GM21619 (cell line): ENCODE results near the gene ABCG1.

Source experiments
- ATAC-seq: cut with Tn5 transposase; IDR thresholded peaks from one replicate; pipeline ENCODE4 v1.9.1; 2021; ENCODE audit not compliant: unreplicated experiment

The ABCG1 gene

DNA sequence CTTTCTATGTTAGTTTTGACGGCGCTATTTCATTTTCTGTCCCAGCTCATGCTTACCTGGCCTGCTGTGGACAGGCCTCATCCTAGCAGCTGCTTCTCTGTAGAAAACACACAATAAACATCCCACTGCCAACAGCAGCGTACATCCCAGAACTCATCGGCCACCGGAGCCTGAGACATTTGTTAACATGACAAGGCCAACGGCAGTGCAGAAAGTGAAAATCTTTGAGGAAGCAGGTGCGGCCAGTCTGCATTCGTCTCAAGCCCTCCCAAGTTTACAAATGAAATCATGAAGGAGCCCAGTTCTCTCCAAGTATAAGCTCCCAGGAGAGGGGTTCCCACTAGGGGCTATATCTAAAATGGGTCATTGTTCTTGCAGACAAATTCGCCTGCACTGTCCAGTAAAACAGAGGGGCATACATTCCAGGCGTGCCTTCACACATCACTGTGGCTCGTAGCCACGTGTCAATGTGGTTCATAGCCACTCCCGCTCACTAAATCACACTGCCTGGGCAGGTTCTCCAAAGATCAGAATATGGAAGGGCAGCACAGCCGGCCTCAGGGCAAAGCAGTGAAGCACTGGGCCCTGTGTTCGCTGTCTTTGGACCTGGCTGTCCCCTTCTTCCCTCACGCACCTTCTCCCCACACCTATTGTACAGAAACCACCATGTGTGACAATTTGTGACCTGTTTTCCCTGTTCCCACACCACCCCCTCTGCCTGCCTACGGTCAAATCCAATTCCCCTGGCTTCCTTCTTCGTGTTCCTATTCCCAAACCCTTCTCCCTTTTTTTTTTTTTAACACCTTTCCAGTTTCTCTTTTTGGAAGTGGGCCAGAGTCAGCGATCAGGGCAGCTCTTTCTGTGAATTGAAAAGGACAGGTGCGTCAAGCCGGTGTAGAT lies 27.0 kb upstream of the ABCG1 start:
- no peak for ATAC-seq

DNA sequence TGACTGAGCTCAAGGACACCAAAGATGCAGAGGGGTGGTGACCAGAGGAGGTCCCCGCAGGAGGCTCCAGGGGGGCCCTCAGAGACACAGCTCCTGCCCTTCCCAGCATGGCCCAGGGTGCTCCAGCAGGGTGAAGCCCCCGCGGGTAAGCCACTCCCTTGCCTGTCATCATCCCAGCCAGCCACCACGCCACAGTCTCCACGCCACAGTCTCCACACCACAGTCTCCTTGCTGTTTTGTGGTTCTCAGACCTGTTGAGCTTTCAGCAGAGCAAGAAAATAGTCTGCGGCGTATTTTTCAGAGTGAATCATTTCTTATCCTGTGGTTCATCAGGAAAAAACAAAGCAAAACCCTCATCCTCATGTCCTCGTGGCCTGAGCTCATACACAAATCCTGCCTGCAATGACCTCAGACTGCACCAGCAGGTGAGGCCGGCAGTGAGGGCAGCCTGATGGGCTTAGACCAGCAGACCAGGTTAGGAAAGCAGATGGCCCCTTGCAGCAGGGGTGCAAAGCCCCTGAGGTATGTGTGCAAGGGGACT lies 25.7 kb upstream of the ABCG1 start:
- no peak for ATAC-seq

DNA sequence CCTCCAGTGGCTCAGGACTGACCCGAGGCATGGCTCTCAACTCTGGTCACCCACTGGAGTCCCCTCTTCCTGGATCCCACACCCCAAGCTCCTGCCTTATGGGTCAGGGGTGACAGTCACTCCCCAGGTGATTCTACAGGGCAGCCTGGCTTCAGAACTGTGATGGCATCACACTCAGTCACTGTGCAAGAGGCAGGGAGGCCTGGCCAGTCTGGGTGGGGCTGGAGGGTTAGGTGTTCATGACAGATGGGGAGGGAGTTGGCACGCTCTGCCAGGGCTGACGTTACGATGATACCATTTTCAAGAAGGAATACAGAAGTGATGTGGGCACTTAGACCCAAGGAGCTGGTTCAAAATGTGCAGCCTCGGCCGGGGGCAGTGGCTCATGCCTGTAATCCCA lies 25.2 kb upstream of the ABCG1 start:
- no peak for ATAC-seq

DNA sequence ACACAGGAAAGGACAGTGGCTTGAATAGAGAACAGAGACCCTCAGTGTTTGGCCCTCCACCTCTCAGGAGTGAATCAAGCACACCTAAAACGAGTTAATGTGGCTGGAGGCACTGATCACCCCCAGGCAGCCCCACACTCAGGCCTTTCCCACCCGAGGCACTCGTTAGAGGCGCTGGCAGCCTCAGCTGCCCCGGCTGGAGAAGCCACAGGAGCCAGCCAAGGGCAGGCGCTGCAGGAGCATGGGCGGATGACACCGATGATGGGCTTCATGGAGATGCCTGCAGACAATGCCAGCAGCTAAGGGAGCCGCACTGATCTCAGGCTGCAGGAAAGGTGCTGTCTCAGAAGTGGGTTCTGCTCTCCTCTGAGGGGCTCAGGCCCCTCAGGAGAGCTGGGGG lies 24.1 kb upstream of the ABCG1 start:
- no peak for ATAC-seq

GRCh38 chr21:42195378-42196031 lies 23.4 kb upstream of the ABCG1 start:
- no peak for ATAC-seq

- no peak for ATAC-seq
These were observed 19.7 kb upstream of the ABCG1 start for GRCh38 chr21:42198929-42199867.

DNA sequence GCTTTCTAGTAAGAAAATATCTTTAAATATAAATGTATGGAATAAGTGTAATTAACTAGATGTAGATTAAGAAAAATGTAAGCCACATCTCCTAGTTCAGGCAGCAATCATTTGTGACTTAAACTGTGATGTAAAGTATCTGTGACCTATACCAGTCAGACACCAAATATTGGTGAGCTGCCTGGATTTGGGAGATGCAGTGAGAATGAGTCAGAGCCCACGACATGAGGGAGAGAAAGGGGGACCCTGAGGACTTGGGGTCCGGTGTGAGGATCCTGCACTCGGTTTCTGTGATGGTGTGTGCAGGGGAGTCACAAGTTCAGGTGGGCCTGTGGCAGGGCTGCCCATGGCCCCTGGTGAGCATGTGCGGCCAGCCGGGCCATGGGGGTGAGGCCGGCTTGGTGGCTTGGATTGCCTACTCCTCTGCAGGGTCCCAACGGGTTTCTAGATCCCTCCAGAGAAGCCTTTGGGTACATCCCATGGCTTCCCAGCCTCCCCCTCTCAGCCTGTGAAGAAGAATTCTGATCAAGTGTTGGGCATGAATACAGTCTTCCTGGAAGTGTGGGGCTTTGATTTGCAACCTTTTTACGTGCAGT lies 19.0 kb upstream of the ABCG1 start:
- ATAC-seq, result no peak

GRCh38 chr21:42200906-42201614 lies 17.9 kb upstream of the ABCG1 start:
- no peak for ATAC-seq

DNA sequence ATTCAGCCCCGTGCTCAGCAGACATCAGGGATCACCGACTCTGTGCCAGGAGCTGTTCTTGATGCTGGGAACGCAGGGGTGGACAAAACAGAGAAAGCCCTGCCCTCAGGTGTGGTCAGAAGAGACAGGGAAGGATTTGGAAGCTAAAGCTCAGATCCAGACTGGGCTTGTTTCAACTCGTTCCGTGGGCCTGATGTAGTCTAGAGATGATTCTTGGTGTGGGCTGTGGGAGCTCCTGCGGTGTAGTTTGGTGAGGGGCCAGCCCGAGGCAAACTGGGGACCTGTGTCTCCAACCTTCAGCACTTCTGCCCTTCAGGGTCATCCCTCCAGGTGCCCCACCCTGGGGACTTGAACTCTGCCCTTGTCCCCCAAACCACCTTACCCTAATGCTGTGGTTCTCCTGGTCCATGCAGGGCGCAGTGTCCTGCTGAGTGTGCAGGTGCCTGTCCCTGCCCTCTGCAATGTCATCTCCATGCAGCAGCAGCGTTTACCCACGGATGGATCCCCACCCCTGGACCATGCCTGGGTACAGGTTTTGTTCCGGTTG lies 17.3 kb upstream of the ABCG1 start:
- no peak for ATAC-seq

- ATAC-seq, result no peak
These were observed 16.6 kb upstream of the ABCG1 start for GRCh38 chr21:42202321-42202720.

GRCh38 chr21:42203321-42203720 lies 15.6 kb upstream of the ABCG1 start:
- no peak for ATAC-seq

GRCh38 chr21:42203936-42204335 lies 15.0 kb upstream of the ABCG1 start:
- no peak for ATAC-seq

- ATAC-seq, result no peak
These were observed 11.5 kb upstream of the ABCG1 start for GRCh38 chr21:42207426-42207825.

DNA sequence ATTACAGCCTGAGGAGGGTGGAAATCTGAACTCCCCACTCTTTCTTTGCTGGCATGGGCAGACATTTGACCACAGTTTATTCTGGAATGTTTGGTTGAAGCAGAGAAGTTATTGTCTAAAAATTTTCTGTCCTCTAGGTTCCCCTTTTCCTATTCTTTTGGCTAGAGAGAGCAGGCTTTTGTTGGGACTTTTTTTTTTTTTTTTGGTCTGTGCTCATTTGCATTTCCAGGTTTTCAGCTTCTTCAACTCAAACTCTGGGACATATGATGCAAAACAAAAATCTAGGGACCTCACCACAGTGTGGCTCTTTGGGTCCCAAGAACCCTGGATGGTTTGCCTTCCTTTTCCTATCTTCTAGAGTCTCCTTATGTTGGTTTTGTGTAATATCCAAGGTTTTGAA lies 10.9 kb upstream of the ABCG1 start:
- ATAC-seq, result no peak

DNA sequence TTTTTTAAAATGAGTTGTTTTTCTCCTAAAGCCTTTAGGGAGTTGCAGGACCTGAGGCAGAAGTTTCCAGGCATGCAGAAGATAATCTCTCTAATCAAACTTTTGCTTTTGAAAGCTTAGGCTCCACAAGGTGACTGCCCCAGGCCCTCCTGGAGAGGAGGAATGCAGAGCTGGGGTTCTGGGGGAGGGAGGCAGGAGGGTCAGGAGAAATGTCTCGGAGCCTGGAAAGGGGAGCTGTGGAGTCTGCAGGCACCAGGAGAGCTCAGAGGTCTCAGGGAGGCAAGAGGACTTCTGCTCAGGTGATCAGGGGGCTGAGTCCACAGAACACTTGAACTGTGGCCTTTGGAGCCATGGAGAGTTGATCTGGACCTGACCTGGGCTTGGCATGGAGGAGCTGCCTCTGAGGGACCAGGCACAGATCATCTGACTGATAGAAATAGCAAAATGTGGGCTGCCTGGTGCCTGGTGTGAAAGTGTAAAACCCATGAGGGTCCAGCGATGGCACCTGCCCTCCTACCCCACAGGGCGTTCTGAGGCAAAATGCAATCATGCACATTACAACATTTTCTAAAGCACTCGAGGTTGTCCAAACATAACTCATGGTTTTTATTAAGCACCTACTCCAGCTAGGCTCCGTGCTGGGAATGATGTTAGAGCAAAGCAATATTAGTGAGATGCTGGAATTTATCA lies 10.0 kb upstream of the ABCG1 start:
- ATAC-seq, result no peak

- ATAC-seq, result no peak
These were observed 9.0 kb upstream of the ABCG1 start for GRCh38 chr21:42209801-42210479.

DNA sequence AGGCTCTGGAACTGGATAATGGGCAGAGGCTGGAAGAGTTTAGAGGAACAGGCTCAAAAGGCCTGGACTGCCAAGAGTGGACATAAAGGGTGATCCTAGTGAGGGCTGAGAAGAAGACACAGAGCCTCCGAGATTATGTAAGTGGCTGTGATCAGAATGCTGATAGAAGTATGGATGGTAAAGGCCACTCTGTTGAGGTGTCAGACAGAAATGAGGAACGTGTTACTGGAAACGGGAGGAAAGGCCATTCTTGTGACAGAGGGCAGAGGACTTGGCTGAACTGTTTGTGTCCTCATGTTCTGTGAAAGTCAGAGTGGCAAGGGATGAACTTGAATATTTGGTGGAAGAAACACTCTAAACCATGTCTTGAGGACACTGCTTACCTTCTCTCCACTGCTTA lies 6.7 kb upstream of the ABCG1 start:
- ATAC-seq, result no peak

- no peak for ATAC-seq
These were observed 5.7 kb upstream of the ABCG1 start for GRCh38 chr21:42213082-42213774.
